Hepatocyte (in vitro differentiated cells): ENCODE results near the gene ARHGAP10. TPM values are rescaled to one million over a fixed set of nuclear protein-coding genes. Genes with fewer than 3 reads are reported as not detected.

Experiments
- DNase-seq: peaks from one replicate; pipeline ENCODE4 v3.0.0-alpha.2; 2016; ENCODE audit warnings: low spot score
- H2AFZ ChIP-seq: fragments of 200-600 bp; sonication (generic); 2 replicates; pipeline ENCODE4 v1.6.0; 2016; ENCODE audit warnings: antibody characterized with exemption, mild to moderate bottlenecking
- H3K27ac ChIP-seq: fragments of 200-600 bp; sonication (generic); 2 replicates; pipeline ENCODE4 v1.5.1; 2016; ENCODE audit warnings: mild to moderate bottlenecking
- H3K27me3 ChIP-seq: fragments of 200-600 bp; sonication (generic); 2 replicates; pipeline ENCODE4 v1.6.1; 2016
- H3K36me3 ChIP-seq: fragments of 200-600 bp; sonication (generic); replicated peaks from 2 replicates; pipeline ENCODE4 v1.5.1; 2016; ENCODE audit warnings: low read depth; ENCODE audit not compliant: insufficient read depth
- H3K4me1 ChIP-seq: fragments of 200-600 bp; sonication (generic); 2 replicates; pipeline ENCODE4 v1.5.1; 2016; ENCODE audit warnings: mild to moderate bottlenecking, moderate library complexity; ENCODE audit not compliant: insufficient read depth
- H3K4me2 ChIP-seq: fragments of 200-600 bp; sonication (generic); 2 replicates; pipeline ENCODE4 v1.6.0; 2016
- H3K4me3 ChIP-seq: fragments of 200-600 bp; sonication (generic); 2 replicates; pipeline ENCODE4 v1.5.1; 2016; ENCODE audit warnings: mild to moderate bottlenecking
- H3K79me2 ChIP-seq: fragments of 200-600 bp; sonication (generic); 2 replicates; pipeline ENCODE4 v1.6.0; 2017; ENCODE audit warnings: mild to moderate bottlenecking
- H3K9me2 ChIP-seq: fragments of 200-600 bp; sonication (generic); replicated peaks from 2 replicates; pipeline ENCODE4 v1.6.0; 2017; ENCODE audit warnings: mild to moderate bottlenecking; ENCODE audit not compliant: insufficient read depth
- H3K9me3 ChIP-seq: fragments of 200-600 bp; sonication (generic); 2 replicates; pipeline ENCODE4 v1.5.1; 2016; ENCODE audit warnings: low read depth, mild to moderate bottlenecking
- H4K20me1 ChIP-seq: fragments of 200-600 bp; sonication (generic); 2 replicates; pipeline ENCODE4 v1.6.0; 2016; ENCODE audit warnings: mild to moderate bottlenecking; ENCODE audit not compliant: insufficient read depth, poor library complexity, severe bottlenecking
- CTCF ChIP-seq: fragments of 200-600 bp; sonication (generic); IDR thresholded peaks from 2 replicates; pipeline ENCODE4 v1.5.1; 2016; ENCODE audit warnings: antibody characterized with exemption, mild to moderate bottlenecking; ENCODE audit not compliant: poor library complexity
- EZH2 ChIP-seq: fragments of 200-600 bp; sonication (generic); IDR thresholded peaks from 2 replicates; pipeline ENCODE4 v1.6.1; 2016; ENCODE audit warnings: antibody characterized with exemption, mild to moderate bottlenecking, borderline replicate concordance
- EZH2phosphoT487 ChIP-seq: fragments of 200-600 bp; sonication (generic); IDR thresholded peaks from one replicate; pipeline ENCODE4 v1.6.1; 2018; ENCODE audit warnings: antibody characterized with exemption, mild to moderate bottlenecking, low read depth, moderate library complexity; ENCODE audit not compliant: unreplicated experiment, severe bottlenecking
- WGBS: methylation state at CpG from one replicate; pipeline ENCODE4 v1.1.6; 2016; ENCODE audit warnings: low lambda C conversion rate; ENCODE audit errors: missing lambda C conversion rate; 5-methylcytosine and 5-hydroxymethylcytosine counted together
- polyA plus RNA-seq: library from polyadenylated mRNA; unstranded; fragments of >200 nt; fragmentation: Nextera tagmentation; extraction: Ambion mirVana; gene quantifications from 2 replicates; pipeline ENCODE4 v1.2.1, GENCODE V29; 2016
- total RNA-seq: library from RNA; depleted of rRNA; stranded (reverse); fragments of >200 nt; gene quantifications from 2 replicates; pipeline ENCODE4 v1.2.3, GENCODE V29; 2014

Gene ARHGAP10
- total and polyA plus RNA-seq, 2 experiments from 2014 or later: 16.8 to 23.4 TPM

- no peak for DNase-seq
- no peak overlapping the region for H3K4me2 ChIP-seq
- no peaks in the 10 kb centered on the region for H3K27me3 ChIP-seq
- peaks cover 3% of the 10 kb centered on the region for H4K20me1 ChIP-seq
- no peaks in the 10 kb centered on the region for H3K36me3 ChIP-seq
- H3K9me2 ChIP-seq: no peaks in the 10 kb centered on the region
- no peaks in the 10 kb centered on the region for H3K9me3 ChIP-seq
- no peak overlapping the region for H3K4me3 ChIP-seq
- H2AFZ ChIP-seq: no peak overlapping the region
- H3K4me1 ChIP-seq: peaks cover 18% of the 10 kb centered on the region
- H3K79me2 ChIP-seq: peaks cover 71% of the 10 kb centered on the region
- 72% methylated on average over 6 of the region's 6 CpGs for WGBS
- TF ChIP-seq EZH2 (no peak), CTCF (no peak), EZH2phosphoT487 (no peak)
- no peak overlapping the region for H3K27ac ChIP-seq
These were observed 82.1 kb downstream of the ARHGAP10 start for GRCh38 chr4:147813973-147814372.

GRCh38 chr4:147814376-147814775 is 82.5 kb downstream of the ARHGAP10 start:
- TF ChIP-seq CTCF (no peak), EZH2 (no peak), EZH2phosphoT487 (no peak)
- 71% methylated on average over 3 of the region's 3 CpGs for WGBS
- Histone ChIP-seq H3K4me2 (no peak overlapping the region), H3K36me3 (no peaks in the 10 kb centered on the region), H3K9me3 (no peaks in the 10 kb centered on the region), H2AFZ (no peak overlapping the region), H3K79me2 (peaks cover 75% of the 10 kb centered on the region), H3K4me1 (peaks cover 18% of the 10 kb centered on the region), H3K27ac (no peak overlapping the region), H3K9me2 (no peaks in the 10 kb centered on the region), H3K27me3 (no peaks in the 10 kb centered on the region), H4K20me1 (peaks cover 3% of the 10 kb centered on the region), H3K4me3 (no peak overlapping the region)
- DNase-seq: no peak

GRCh38 chr4:147815741-147816140 is 83.9 kb downstream of the ARHGAP10 start:
- no peak for DNase-seq
- TF ChIP-seq EZH2phosphoT487: no peak
- TF ChIP-seq CTCF: no peak
- no peak for TF ChIP-seq EZH2
- Histone ChIP-seq H4K20me1 (peaks cover 3% of the 10 kb centered on the region), H3K36me3 (no peaks in the 10 kb centered on the region), H3K4me3 (no peak overlapping the region), H3K9me3 (no peaks in the 10 kb centered on the region), H3K9me2 (no peaks in the 10 kb centered on the region), H3K4me1 (peaks cover 18% of the 10 kb centered on the region), H3K4me2 (no peak overlapping the region), H2AFZ (no peak overlapping the region), H3K27me3 (no peaks in the 10 kb centered on the region), H3K79me2 (peaks cover 77% of the 10 kb centered on the region), H3K27ac (no peak overlapping the region)
- whole genome bisulfite sequencing: 94% methylated on average over 5 of the region's 5 CpGs
